Nucleus accumbens (tissue), 56 donors: Measurements from ENCODE around the gene MCFD2.
A peak's percentile ranks its signal among the peaks of the same experiment; 100 is the strongest.

Source experiments
- DNase-seq, 56 donors: peaks; one replicate each; lab custom pipeline; 2025; lab: John Stamatoyannopoulos, UW

MCFD2 gene

GRCh38 chr2:46915281-46915810 lies at the start of gene MCFD2:
Gene MCFD2 (minus strand): TSS chr2:46915806. CDS start chr2:46909171, 6,635 bp downstream.
- peak in 17 of 56 donors; percentile 30 to 89 (median 72) for DNase-seq

GRCh38 chr2:46964835-46965560 lies 49.4 kb upstream of the MCFD2 start:
- DNase-seq = no peak

- no peak for DNase-seq
Measured at GRCh38 chr2:46963941-46964673, 48.5 kb upstream of the MCFD2 start.

- DNase-seq = no peak
Measured at GRCh38 chr2:46963210-46963609, 47.6 kb upstream of the MCFD2 start.

- no peak for DNase-seq
Measured at GRCh38 chr2:46962751-46963150, 47.1 kb upstream of the MCFD2 start.

- no peak for DNase-seq
Measured at GRCh38 chr2:46960618-46961017, 45.0 kb upstream of the MCFD2 start.

GRCh38 chr2:46958431-46959017 lies 42.9 kb upstream of the MCFD2 start:
- DNase-seq = no peak

GRCh38 chr2:46956981-46957531 lies 41.5 kb upstream of the MCFD2 start:
- DNase-seq = no peak

GRCh38 chr2:46955764-46956163 lies 40.2 kb upstream of the MCFD2 start:
- DNase-seq = no peak

- DNase-seq = peak in 2 of 56 donors; percentile 26 to 45
Measured at GRCh38 chr2:46954951-46955571, 39.5 kb upstream of the MCFD2 start.

GRCh38 chr2:46952171-46952570 lies 36.6 kb upstream of the MCFD2 start:
- no peak for DNase-seq

GRCh38 chr2:46951290-46952064 lies 35.9 kb upstream of the MCFD2 start:
- DNase-seq = no peak

- DNase-seq = no peak
Measured at GRCh38 chr2:46950314-46950713, 34.7 kb upstream of the MCFD2 start.

GRCh38 chr2:46947841-46948240 lies 32.2 kb upstream of the MCFD2 start:
- no peak for DNase-seq

- DNase-seq = no peak
Measured at GRCh38 chr2:46945671-46946070, 30.1 kb upstream of the MCFD2 start.

GRCh38 chr2:46943881-46944798 lies 28.5 kb upstream of the MCFD2 start:
- DNase-seq = no peak

- peak in 1 of 56 donors; percentile 8 for DNase-seq
Measured at GRCh38 chr2:46942891-46943626, 27.5 kb upstream of the MCFD2 start.

GRCh38 chr2:46942143-46942526 lies 26.5 kb upstream of the MCFD2 start:
- peak in 6 of 56 donors; percentile 17 to 52 (median 27) for DNase-seq
